ENCODE results near the gene ZNF619. TPM values are rescaled to one million over a fixed set of nuclear protein-coding genes. Genes with fewer than 3 reads are reported as not detected.

Gene ZNF619
- total RNA-seq (ENCODE audit: low replicate concordance): 4.3 and 5.1 TPM in 2 replicates

DNA sequence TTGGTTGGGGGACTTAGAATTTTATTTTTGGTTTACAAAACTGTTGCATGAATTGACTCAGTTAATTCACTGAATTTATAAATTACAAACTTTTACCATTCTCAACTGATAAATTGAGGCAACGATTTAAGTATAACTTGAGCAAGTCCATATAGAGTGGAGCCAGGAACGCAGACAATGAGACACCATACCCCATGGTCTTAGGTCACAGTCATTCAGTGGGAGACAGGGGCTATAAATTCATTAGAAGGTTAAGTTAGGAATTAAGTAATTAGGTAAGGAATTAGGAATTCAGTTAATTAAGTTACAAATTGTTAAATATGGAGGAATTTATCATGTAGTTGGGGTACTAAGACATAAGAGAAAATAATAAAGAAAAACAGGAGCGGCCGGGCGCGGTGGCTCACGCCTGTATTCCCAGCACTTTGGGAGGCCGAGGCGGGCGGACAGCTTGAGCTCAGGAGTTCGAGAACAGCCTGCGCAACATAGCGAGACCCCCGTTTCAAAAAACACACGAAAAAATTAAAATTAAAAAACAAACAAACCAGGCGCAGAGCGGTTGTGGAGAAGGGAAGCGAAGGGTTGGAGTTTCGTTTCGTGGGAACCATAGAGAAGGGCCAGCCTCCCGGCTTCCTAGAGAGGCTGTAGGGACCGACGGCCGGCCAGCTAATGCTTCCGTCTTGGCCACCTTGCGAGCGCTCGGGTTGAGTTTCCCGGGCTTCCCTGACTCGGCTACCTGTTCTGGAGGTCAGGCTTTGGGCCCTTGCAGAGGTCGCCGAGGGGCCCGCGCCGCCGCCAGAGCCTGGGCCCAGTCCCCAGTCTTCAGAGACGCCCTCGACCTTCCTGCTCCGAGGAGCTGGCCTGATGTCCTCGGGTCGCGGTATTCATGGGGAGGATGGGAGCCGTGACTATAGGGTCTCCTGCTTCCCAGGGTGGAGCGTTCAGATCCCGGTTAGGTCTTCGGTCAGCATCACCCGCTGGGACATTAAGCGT is at the start of gene ZNF619:
TSS of gene ZNF619 (plus strand) at position 645 of the 993 bp plus-strand sequence. CDS start 858 bp downstream, outside the sequence.

DNA sequence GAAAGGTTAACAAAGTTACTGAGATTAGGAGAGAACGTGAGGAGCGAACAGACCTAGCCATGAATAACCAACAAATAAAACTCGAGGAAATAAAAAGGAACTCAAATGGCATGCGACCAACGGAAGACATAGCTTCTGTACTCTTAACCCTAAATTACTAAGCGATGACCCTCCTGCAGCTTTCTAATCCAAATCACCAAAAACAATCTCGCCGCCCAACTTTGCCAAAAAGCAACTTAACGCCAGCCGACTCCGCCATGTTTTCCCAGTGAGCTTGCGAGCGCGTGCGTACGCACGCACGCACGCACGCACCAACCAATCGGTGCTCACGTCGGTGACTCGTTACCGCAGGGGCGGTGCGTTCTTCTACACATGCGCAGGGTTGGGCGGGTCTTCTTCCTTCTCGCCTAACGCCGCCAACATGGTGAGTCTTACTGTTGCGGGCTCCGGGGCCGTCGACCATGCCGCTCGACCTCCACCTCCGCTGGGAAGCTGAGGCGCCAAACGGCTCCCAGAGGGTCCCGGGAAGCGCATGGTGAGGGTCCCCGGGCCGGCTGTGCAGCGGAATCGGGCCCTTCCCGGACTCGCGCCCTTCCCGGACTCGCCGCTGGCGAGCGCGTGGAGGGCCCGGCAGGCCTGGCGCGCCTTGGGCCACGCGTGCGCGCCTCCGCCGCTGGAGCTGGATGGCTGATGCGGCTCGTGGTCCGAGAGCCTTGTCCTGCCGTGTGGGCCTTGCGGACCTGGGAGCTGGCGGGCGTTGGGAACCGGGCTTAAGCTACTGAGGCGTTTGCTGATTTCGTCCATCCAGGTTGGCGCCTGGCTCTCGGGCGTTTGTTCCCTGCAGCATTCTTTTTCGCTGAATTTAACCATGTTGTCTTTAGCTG is 19.7 kb upstream of the ZNF619 start, which contains the start of gene RPL14:
TSS of gene RPL14 (plus strand) at position 400 of the 884 bp plus-strand sequence. CDS start at position 533, 133 bp downstream.

DNA sequence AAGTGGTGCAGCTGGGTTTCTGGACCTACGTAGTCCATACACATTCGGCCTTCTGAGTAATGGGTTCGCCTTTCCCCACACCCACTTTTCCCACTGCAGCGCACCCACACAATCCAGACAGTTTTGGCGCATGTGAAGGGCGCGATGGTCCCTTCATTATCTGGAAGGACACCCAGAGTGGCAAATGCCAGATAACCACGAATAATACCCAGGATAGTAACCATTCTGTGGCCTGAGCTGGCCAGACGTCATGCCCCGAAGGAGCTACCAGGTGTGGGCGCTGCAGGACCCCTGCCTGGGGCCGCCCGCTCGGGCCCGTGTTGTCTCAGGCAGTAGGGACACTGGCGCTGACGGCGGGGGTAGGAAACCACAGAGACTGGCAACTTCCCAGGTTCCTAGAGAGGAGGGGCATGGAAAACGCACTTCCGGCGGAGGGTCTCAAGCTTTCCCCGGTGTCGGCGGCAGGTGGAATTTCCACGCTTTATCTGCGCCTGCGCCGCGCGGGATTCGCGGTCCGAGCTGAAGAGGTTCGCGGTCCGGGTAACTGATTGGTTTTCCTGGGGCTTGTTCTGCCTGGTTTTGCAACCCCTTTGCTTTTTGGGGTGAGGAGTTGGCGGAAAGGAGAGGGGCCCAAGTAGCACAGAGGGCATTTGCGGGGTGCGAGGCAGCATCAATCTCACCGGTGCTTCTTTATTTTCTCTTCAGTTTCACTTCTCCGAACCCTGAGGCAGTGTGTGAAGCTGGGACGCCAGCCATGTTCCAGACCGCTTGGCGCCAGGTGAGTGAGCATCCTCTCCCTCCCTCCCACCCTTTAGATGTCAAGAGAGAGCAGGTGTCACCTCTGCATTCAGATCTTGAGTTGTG is 28.9 kb downstream of the ZNF619 start, which contains the start of gene ZNF620:
TSS of gene ZNF620 (plus strand) at position 441 of the 864 bp plus-strand sequence. CDS start at position 755, 314 bp downstream.

DNA sequence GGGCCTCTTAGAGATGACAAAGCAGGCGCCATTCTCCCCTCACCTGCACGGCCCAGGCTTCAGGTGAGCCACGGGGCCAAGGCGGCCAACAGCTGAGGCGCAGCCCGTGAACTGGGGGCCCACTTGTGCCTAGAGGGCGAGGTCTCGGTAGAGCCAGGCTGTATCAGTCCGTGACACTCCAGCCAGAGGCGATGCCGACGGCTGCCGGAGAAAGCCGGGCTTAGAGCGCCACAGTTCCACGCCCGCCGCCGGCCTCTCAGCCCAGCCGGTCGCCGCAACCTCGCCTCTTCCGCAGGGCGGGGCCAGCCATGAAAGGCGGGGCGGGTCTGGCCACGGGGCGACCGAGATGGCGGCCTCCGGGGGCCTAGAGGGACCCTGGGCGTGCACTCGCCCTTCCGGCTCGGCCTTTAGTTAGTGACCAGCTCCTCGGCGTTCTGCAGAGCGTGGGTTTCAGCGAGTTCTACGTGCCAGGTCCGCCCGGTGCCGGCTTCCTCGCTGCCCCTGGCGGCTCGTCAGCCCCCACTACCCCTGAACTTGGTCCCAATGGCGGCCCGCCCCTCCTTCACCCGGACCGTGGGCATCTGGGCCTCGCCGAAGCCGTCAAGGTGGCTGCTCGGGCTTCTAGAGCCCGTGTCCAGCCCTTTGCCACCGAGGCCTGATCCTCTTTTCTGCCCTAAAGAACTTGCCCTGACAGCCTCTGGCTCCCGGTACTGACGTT is 47.8 kb downstream of the ZNF619 start, which contains the start of gene ZNF621:
TSS of gene ZNF621 (plus strand) at position 393 of the 718 bp plus-strand sequence. CDS start 881 bp downstream, outside the sequence.

Other genes starting within 250 kb of the ZNF619 start
- gene EIF1B, start 167.4 kb upstream of the ZNF619 start, total RNA-seq (ENCODE audit: low replicate concordance): 7.1 and 11.7 TPM in 2 replicates
- 0.12 TPM in 1 of 2 replicates, not detected in the other for gene ENTPD3, start 89.9 kb upstream of the ZNF619 start, total RNA-seq (ENCODE audit: low replicate concordance)
- 408 and 593 TPM in 2 replicates for gene RPL14, start 19.8 kb upstream of the ZNF619 start, total RNA-seq (ENCODE audit: low replicate concordance)
- gene ZNF620, start 28.9 kb downstream of the ZNF619 start, total RNA-seq (ENCODE audit: low replicate concordance): 0.83 and 1.3 TPM in 2 replicates
- gene ZNF621, start 47.8 kb downstream of the ZNF619 start, total RNA-seq (ENCODE audit: low replicate concordance): 9.4 and 12.3 TPM in 2 replicates

Data from smooth muscle cell of the coronary artery (primary cell).